H7 (cell line): Measurements from ENCODE around the gene STAT5B. TPM values are rescaled to one million over a fixed set of nuclear protein-coding genes. Genes with fewer than 3 reads are reported as not detected.
"Not testable (repeated sequence)": the region's sequence is repeated elsewhere in the genome, so short reads cannot be mapped to it uniquely, and the experiment has no call there.

Experiments
- DNase-seq: peaks from one replicate; pipeline ENCODE4 v3.0.0; 2012
- H3K27me3 ChIP-seq: 2 replicates; pipeline ENCODE4 v1.6.0; 2011; ENCODE audit warnings: mild to moderate bottlenecking, low read length; ENCODE audit not compliant: control insufficient read depth, insufficient read depth
- H3K36me3 ChIP-seq: replicated peaks from 2 replicates; pipeline ENCODE4 v1.5.1; 2011; ENCODE audit warnings: low read length; ENCODE audit not compliant: control insufficient read depth, insufficient read depth
- H3K4me3 ChIP-seq: 2 replicates; pipeline ENCODE4 v1.5.1; 2011; ENCODE audit warnings: low read depth, mild to moderate bottlenecking, control low read depth, low read length, moderate library complexity; ENCODE audit not compliant: insufficient read depth
- total RNA-seq: library from RNA; depleted of rRNA; stranded (reverse); fragments of >200 nt; shearing (Covaris generic); gene quantifications from 2 replicates; pipeline ENCODE4 v1.2.3, GENCODE V29; 2014

STAT5B gene
- total RNA-seq, 1 experiment from 2014 or later, result 30.7 TPM

DNA sequence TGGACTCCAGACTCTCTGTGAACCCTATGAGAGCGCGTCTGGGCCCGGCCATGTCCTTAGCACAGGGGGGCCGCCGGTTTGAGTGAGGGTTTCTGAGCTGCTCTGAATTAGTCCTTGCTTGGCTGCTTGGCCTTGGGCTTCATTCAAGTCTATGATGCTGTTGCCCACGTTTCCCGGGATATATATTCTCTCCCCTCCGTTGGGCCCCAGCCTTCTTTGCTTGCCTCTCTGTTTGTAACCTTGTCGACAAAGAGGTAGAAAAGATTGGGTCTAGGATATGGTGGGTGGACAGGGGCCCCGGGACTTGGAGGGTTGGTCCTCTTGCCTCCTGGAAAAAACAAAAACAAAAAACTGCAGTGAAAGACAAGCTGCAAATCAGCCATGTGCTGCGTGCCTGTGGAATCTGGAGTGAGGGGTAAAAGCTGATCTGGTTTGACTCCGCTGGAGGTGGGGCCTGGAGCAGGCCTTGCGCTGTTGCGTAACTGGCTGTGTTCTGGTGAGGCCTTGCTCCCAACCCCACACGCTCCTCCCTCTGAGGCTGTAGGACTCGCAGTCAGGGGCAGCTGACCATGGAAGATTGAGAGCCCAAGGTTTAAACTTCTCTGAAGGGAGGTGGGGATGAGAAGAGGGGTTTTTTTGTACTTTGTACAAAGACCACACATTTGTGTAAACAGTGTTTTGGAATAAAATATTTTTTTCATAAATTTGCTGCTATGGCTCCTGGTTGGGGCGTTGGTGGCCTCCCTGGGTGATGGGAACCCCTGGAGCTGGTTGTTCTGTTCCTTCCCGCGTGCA, 35.2 kb upstream of the STAT5B start:
- no peak overlapping the region for H3K4me3 ChIP-seq
- peaks cover 13% of the 10 kb centered on the region for H3K36me3 ChIP-seq
- no peaks in the 10 kb centered on the region for H3K27me3 ChIP-seq
- DNase-seq, result peak; percentile 80

DNA sequence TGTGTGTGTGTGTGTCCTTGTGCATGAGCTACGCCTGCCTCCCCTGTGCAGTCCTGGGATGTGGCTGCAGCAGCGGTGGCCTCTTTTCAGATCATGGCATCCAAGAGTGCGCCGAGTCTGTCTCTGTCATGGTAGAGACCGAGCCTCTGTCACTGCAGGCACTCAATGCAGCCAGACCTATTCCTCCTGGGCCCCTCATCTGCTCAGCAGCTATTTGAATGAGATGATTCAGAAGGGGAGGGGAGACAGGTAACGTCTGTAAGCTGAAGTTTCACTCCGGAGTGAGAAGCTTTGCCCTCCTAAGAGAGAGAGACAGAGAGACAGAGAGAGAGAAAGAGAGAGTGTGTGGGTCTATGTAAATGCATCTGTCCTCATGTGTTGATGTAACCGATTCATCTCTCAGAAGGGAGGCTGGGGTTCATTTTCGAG, 34.6 kb upstream of the STAT5B start:
- no peak overlapping the region for H3K4me3 ChIP-seq
- DNase-seq, result no peak
- H3K36me3 ChIP-seq, result peaks cover 10% of the 10 kb centered on the region
- H3K27me3 ChIP-seq, result no peaks in the 10 kb centered on the region

GRCh38 chr17:42309986-42310786, 34.0 kb upstream of the STAT5B start:
- no peaks in the 10 kb centered on the region for H3K27me3 ChIP-seq
- no peak overlapping the region for H3K4me3 ChIP-seq
- DNase-seq, result peak; percentile 66
- H3K36me3 ChIP-seq, result peaks cover 4% of the 10 kb centered on the region

- Histone ChIP-seq H3K36me3 (peaks cover 3% of the 10 kb centered on the region), H3K27me3 (no peaks in the 10 kb centered on the region), H3K4me3 (no peak overlapping the region)
- DNase-seq, result no peak
Observed at GRCh38 chr17:42309142-42309541, 33.0 kb upstream of the STAT5B start.

- Histone ChIP-seq H3K36me3 (peaks cover 1% of the 10 kb centered on the region), H3K4me3 (no peak overlapping the region), H3K27me3 (no peaks in the 10 kb centered on the region)
- no peak for DNase-seq
Observed at GRCh38 chr17:42308446-42308845, 32.3 kb upstream of the STAT5B start.

GRCh38 chr17:42307362-42307927, 31.3 kb upstream of the STAT5B start:
- DNase-seq, result peak; percentile 44
- Histone ChIP-seq H3K36me3 (peaks cover 1% of the 10 kb centered on the region), H3K4me3 (no peak overlapping the region), H3K27me3 (no peaks in the 10 kb centered on the region)

GRCh38 chr17:42306385-42306667, 30.1 kb upstream of the STAT5B start:
- Histone ChIP-seq H3K36me3 (peaks cover 1% of the 10 kb centered on the region), H3K27me3 (no peaks in the 10 kb centered on the region), H3K4me3 (no peak overlapping the region)
- DNase-seq, result no peak

GRCh38 chr17:42305543-42306384, 29.6 kb upstream of the STAT5B start:
- Histone ChIP-seq H3K36me3 (peaks cover 1% of the 10 kb centered on the region), H3K4me3 (no peak overlapping the region), H3K27me3 (no peaks in the 10 kb centered on the region)
- DNase-seq, result peak; percentile 64

DNA sequence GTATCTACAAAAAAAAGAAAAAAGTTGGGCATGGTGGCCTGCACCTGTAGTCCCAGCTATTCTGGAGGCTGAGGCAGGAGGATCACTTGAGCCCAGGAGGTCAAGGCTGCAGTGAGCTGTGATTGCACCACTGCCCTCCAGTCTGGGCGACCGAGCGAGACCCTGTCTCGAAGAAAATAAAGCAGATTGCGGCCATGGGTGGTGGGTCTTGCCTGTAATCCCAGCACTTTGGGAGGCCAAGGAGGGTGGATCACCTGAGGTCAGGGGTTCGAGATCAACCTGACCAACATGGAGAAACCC, 28.8 kb upstream of the STAT5B start:
- not testable (repeated sequence) for DNase-seq, H3K4me3 ChIP-seq, H3K27me3 ChIP-seq, H3K36me3 ChIP-seq

GRCh38 chr17:42304187-42305030, 28.2 kb upstream of the STAT5B start:
- Histone ChIP-seq H3K4me3 (no peak overlapping the region), H3K27me3 (no peaks in the 10 kb centered on the region), H3K36me3 (no peaks in the 10 kb centered on the region)
- DNase-seq, result peak; percentile 43

DNA sequence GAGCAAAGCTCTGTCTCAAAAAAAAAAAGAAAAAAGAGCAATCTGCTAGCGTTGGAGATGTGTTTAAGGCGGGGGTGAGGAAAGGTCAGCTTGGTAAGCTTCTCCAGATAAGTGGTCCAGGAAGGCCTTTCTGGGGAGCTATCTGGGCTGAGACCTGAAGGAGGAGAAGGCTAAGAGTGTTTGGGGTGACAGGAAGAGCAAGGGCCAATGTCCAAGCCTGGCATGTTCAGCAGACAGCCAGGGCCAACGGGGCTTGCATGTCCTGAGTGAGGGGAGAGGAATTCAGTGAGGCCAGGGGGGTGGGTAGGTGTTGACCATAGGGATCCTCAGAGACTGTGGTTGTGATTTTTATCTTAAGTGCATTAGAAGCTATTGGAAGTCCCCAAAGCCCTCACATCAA, 27.5 kb upstream of the STAT5B start:
- H3K27me3 ChIP-seq, result no peaks in the 10 kb centered on the region
- no peaks in the 10 kb centered on the region for H3K36me3 ChIP-seq
- no peak for DNase-seq
- H3K4me3 ChIP-seq, result no peak overlapping the region

DNA sequence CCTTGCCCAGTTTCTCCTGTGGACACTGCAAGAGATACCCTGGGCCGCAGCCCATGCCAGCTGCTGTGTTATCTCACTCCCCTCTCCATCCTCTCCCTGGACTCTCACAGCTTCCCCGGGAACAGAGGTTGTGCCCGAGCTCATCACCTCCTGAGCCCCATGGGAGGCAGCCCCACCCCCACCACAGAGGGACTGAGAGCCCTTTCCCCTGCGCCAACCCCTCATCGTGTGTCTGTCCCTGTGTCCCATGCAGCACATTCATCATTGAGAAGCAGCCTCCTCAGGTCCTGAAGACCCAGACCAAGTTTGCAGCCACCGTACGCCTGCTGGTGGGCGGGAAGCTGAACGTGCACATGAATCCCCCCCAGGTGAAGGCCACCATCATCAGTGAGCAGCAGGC, 24.8 kb upstream of the STAT5B start:
- no peak for DNase-seq
- Histone ChIP-seq H3K36me3 (no peaks in the 10 kb centered on the region), H3K4me3 (no peak overlapping the region), H3K27me3 (no peaks in the 10 kb centered on the region)

DNA sequence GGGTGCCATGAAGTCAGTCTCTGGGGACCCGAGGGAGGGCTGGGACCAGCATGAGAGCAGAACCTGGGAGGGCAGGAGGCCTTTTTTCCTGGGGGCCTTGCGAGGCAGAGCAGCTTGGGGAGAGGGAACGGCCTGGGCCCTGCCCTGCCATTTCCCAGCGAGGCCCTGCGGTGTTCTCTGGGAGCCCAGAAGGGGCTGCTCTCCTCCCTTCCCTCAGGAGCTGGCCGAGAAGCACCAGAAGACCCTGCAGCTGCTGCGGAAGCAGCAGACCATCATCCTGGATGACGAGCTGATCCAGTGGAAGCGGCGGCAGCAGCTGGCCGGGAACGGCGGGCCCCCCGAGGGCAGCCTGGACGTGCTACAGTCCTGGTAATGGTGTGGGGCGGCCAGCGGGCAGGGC, 23.7 kb upstream of the STAT5B start:
- H3K36me3 ChIP-seq, H3K27me3 ChIP-seq, H3K4me3 ChIP-seq, DNase-seq: not testable (repeated sequence)

GRCh38 chr17:42299361-42299760, 23.2 kb upstream of the STAT5B start:
- H3K36me3 ChIP-seq, H3K27me3 ChIP-seq, H3K4me3 ChIP-seq, DNase-seq: not testable (repeated sequence)
